DOHH2 (cell line): ENCODE results near the gene ABCC2.

Source experiments
- H3F3A ChIP-seq: fragments of 200-600 bp; sonication (generic), shearing (Covaris generic); 2 replicates; pipeline ENCODE4 v1.6.0; 2016; ENCODE audit warnings: antibody characterized with exemption, mild to moderate bottlenecking; ENCODE audit not compliant: control insufficient read depth, insufficient read depth
- H3K27ac ChIP-seq: fragments of 200-600 bp; sonication (generic); 2 replicates; pipeline ENCODE4 v1.5.1; 2014; ENCODE audit warnings: low read depth, mild to moderate bottlenecking, low read length, moderate library complexity
- H3K27me3 ChIP-seq: fragments of 200-600 bp; sonication (generic); 2 replicates; pipeline ENCODE4 v1.6.1; 2014; ENCODE audit warnings: mild to moderate bottlenecking, low read length, mixed read lengths; ENCODE audit not compliant: control insufficient read depth
- H3K36me3 ChIP-seq: fragments of 200-600 bp; sonication (generic); 2 replicates; pipeline ENCODE4 v1.6.1; 2014; ENCODE audit warnings: mild to moderate bottlenecking, low read length, moderate library complexity, mixed read lengths; ENCODE audit not compliant: control insufficient read depth
- H3K4me1 ChIP-seq: fragments of 200-600 bp; sonication (generic); 2 replicates; pipeline ENCODE4 v1.6.1; 2014; ENCODE audit warnings: mild to moderate bottlenecking, low read length, mixed read lengths; ENCODE audit not compliant: control insufficient read depth
- H3K4me2 ChIP-seq: fragments of 200-600 bp; sonication (generic); 2 replicates; pipeline ENCODE4 v1.6.0; 2014; ENCODE audit warnings: mild to moderate bottlenecking, low read length, moderate library complexity
- H3K4me3 ChIP-seq: fragments of 200-600 bp; sonication (generic); 2 replicates; pipeline ENCODE4 v1.5.1; 2014; ENCODE audit warnings: mild to moderate bottlenecking, low read length, mixed read lengths
- H3K79me2 ChIP-seq: fragments of 200-600 bp; sonication (generic); 2 replicates; pipeline ENCODE4 v1.6.1; 2014; ENCODE audit warnings: mild to moderate bottlenecking, low read length, mixed read lengths; ENCODE audit not compliant: control insufficient read depth
- H3K9me2 ChIP-seq: fragments of 200-600 bp; sonication (generic); replicated peaks from 2 replicates; pipeline ENCODE4 v1.6.1; 2014; ENCODE audit warnings: mild to moderate bottlenecking, low read length, mixed read lengths; ENCODE audit not compliant: control insufficient read depth
- H3K9me3 ChIP-seq: fragments of 200-600 bp; sonication (generic); 2 replicates; pipeline ENCODE4 v1.6.1; 2014; ENCODE audit warnings: antibody characterized with exemption, low read length, mixed read lengths; ENCODE audit not compliant: control insufficient read depth, insufficient read depth
- H4K20me1 ChIP-seq: fragments of 200-600 bp; sonication (generic); 2 replicates; pipeline ENCODE4 v1.6.0; 2014; ENCODE audit warnings: low read depth, mild to moderate bottlenecking, antibody characterized with exemption, low read length, moderate library complexity; ENCODE audit not compliant: control insufficient read depth, insufficient read depth
- CTCF ChIP-seq: fragments of 200-600 bp; sonication (generic); IDR thresholded peaks from one replicate; pipeline ENCODE4 v1.5.1; 2014; ENCODE audit warnings: antibody characterized with exemption, mild to moderate bottlenecking, low read depth, low read length; ENCODE audit not compliant: poor library complexity, severe bottlenecking
- EZH2phosphoT487 ChIP-seq: fragments of 200-600 bp; sonication (generic); IDR thresholded peaks from 2 replicates; pipeline ENCODE4 v1.6.1; 2017; ENCODE audit warnings: borderline replicate concordance, mild to moderate bottlenecking, antibody characterized with exemption, low read length, moderate library complexity, mixed read lengths

Gene ABCC2

DNA sequence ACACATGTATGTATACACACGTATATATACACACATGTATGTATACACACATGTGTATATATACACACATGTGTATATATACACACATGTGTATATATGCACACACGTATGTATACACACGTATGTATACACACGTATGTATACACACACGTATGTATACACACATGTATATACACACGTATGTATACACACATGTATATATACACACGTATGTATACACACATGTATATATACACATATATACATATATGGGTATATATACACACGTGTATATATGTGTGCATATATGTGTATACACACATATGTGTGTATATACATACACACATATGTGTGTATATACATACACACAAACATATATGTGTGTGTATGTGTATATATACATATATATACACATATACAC, 31.7 kb downstream of the ABCC2 start:
- no peak for TF ChIP-seq EZH2phosphoT487
- no peak for TF ChIP-seq CTCF
- no peaks in the 10 kb centered on the region for H3K9me2 ChIP-seq

GRCh38 chr10:99815621-99816020, 33.2 kb downstream of the ABCC2 start:
- TF ChIP-seq CTCF (no peak), EZH2phosphoT487 (no peak)
- Histone ChIP-seq H3K27ac (no peak overlapping the region), H3K36me3 (no peaks in the 10 kb centered on the region)

More for the DNA sequence above, 31.7 kb downstream of the ABCC2 start:
- Histone ChIP-seq H3K27ac (no peak overlapping the region), H3K9me3 (no peaks in the 10 kb centered on the region), H3K4me2 (no peak overlapping the region), H3K79me2 (no peaks in the 10 kb centered on the region), H3K4me1 (no peaks in the 10 kb centered on the region), H3F3A (no peaks in the 10 kb centered on the region), H3K27me3 (no peaks in the 10 kb centered on the region), H4K20me1 (no peaks in the 10 kb centered on the region), H3K36me3 (no peaks in the 10 kb centered on the region), H3K4me3 (no peak overlapping the region)

DNA sequence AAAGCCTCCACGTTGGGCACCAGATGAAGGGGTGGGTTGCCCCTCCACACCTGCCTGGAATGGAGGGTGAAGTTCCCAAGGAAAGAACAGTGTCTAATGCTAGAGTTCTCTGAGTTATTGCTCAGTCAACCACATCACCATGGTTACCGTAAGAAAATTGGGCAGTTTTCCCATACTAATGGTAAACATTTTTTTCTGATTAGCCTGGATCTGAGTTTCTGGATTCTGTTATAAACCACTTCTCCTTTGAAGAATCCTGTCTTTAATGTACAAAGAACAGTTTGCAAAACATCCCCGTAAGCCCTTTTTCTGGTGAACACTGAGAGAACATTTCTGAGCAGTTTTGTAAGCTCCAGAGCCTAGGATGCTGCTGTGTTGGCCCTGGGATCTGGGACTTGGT, 45.5 kb downstream of the ABCC2 start:
- TF ChIP-seq EZH2phosphoT487 (no peak), CTCF (no peak)
- H4K20me1 ChIP-seq, result no peaks in the 10 kb centered on the region
- peaks cover 8% of the 10 kb centered on the region; the same call in 1 of the 2 replicates for H3K9me3 ChIP-seq
- H3K36me3 ChIP-seq, result no peaks in the 10 kb centered on the region
- 0 out of 2 replicates have a peak, but pooled peaks cover 3% of the 10 kb centered on the region for H3K27me3 ChIP-seq
- H3K79me2 ChIP-seq, result no peaks in the 10 kb centered on the region
- H3K4me2 ChIP-seq, result no peak overlapping the region
- H3K9me2 ChIP-seq, result no peaks in the 10 kb centered on the region
- peaks cover 8% of the 10 kb centered on the region for H3K4me1 ChIP-seq
- no peak overlapping the region for H3K27ac ChIP-seq
- H3K4me3 ChIP-seq, result no peak overlapping the region
- no peaks in the 10 kb centered on the region for H3F3A ChIP-seq

More at GRCh38 chr10:99815621-99816020, 33.2 kb downstream of the ABCC2 start:
- no peaks in the 10 kb centered on the region for H3K9me2 ChIP-seq
- no peaks in the 10 kb centered on the region for H3K9me3 ChIP-seq
- no peaks in the 10 kb centered on the region for H3K79me2 ChIP-seq
- H4K20me1 ChIP-seq, result no peaks in the 10 kb centered on the region
- H3F3A ChIP-seq, result no peaks in the 10 kb centered on the region
- H3K4me3 ChIP-seq, result no peak overlapping the region
- H3K27me3 ChIP-seq, result no peaks in the 10 kb centered on the region
- H3K4me2 ChIP-seq, result no peak overlapping the region
- no peaks in the 10 kb centered on the region for H3K4me1 ChIP-seq
